Calu3 (cell line): Measurements from ENCODE around the gene ALG14. TPM values are rescaled to one million over a fixed set of nuclear protein-coding genes. Genes with fewer than 3 reads are reported as not detected.

Experiments
- BruUV-seq: library from RNA; stranded (reverse); fragments of 400-500 nt; replicated peaks from 2 replicates; lab custom pipeline; 2021; lab: Mats Ljungman, UMichigan
- CTCF ChIA-PET: fragments of 300-600 bp; sonication (Branson Sonifier 250); formaldehyde crosslinking; loops from one replicate; lab custom pipeline; 2022; ENCODE audit warnings: antibody characterized with exemption; lab: Charles Lee
- DNase-seq: peaks from one replicate; pipeline ENCODE4 v3.0.0; 2022
- H3K27ac Mint-ChIP-seq: one replicate; pipeline ENCODE4 v1.8.0; 2022; ENCODE audit warnings: mixed read lengths; ENCODE audit not compliant: unreplicated experiment
- H3K27me3 Mint-ChIP-seq: one replicate; pipeline ENCODE4 v1.8.0; 2022; ENCODE audit warnings: mixed read lengths; ENCODE audit not compliant: unreplicated experiment
- H3K36me3 Mint-ChIP-seq: one replicate; pipeline ENCODE4 v1.8.0; 2022; ENCODE audit warnings: mild to moderate bottlenecking, moderate library complexity, mixed read lengths; ENCODE audit not compliant: insufficient read depth, unreplicated experiment
- H3K4me1 Mint-ChIP-seq: one replicate; pipeline ENCODE4 v1.8.0; 2022; ENCODE audit warnings: mild to moderate bottlenecking, low read depth, mixed read lengths; ENCODE audit not compliant: unreplicated experiment
- H3K4me3 Mint-ChIP-seq: one replicate; pipeline ENCODE4 v1.8.0; 2022; ENCODE audit warnings: mild to moderate bottlenecking, low read depth, moderate library complexity, mixed read lengths; ENCODE audit not compliant: unreplicated experiment
- H3K9me3 Mint-ChIP-seq: one replicate; pipeline ENCODE4 v1.8.0; 2022; ENCODE audit warnings: low read depth, mixed read lengths; ENCODE audit not compliant: unreplicated experiment
- intact Hi-C: fragments of 100-400 bp; cut with micrococcal nuclease; formaldehyde crosslinking; loops from one replicate; pipeline ENCODE4 v1.10.0; 2022; ENCODE audit not compliant: unreplicated experiment
- total RNA-seq: library from RNA; stranded (reverse); gene quantifications from 2 replicates; pipeline ENCODE4 v1.2.3, GENCODE V29; 2022
- TF ChIP-seq, protein P1 (sequence below): fragments of 200-600 bp; IDR thresholded peaks from one replicate; pipeline ENCODE4 v1.8.0; 2022; ENCODE audit warnings: antibody characterized with exemption; ENCODE audit not compliant: unreplicated experiment

Gene ALG14
- total RNA-seq, 1 experiment from 2014 or later, result 5.8 TPM

DNA sequence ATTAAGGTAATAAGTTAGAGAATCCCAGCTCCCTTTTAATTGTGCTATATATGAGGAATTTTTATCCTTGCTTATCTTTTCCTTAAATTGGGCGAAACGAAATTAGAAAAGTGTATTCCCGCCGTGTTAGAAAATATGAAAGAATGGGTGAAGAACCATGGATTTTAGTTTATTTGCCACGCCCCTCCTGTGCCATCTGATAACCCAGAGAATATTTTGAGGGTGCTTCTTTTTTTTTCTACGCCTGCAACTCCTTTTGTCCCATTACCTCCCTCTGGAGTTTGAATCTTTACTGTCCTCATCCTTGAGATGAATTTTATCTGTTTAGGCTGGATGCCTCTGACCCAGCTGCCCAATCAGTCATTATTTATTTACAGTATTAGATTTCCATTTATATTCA is 46.0 kb upstream of the ALG14 start:
- TF ChIP-seq, protein P1, sequence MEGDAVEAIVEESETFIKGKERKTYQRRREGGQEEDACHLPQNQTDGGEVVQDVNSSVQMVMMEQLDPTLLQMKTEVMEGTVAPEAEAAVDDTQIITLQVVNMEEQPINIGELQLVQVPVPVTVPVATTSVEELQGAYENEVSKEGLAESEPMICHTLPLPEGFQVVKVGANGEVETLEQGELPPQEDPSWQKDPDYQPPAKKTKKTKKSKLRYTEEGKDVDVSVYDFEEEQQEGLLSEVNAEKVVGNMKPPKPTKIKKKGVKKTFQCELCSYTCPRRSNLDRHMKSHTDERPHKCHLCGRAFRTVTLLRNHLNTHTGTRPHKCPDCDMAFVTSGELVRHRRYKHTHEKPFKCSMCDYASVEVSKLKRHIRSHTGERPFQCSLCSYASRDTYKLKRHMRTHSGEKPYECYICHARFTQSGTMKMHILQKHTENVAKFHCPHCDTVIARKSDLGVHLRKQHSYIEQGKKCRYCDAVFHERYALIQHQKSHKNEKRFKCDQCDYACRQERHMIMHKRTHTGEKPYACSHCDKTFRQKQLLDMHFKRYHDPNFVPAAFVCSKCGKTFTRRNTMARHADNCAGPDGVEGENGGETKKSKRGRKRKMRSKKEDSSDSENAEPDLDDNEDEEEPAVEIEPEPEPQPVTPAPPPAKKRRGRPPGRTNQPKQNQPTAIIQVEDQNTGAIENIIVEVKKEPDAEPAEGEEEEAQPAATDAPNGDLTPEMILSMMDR, result no peak
- Mint-ChIP-seq H3K27me3 (no peaks in the 10 kb centered on the region), H3K27ac (peak overlapping the region; percentile 4), H3K36me3 (peaks cover 19% of the 10 kb centered on the region), H3K9me3 (no peaks in the 10 kb centered on the region), H3K4me1 (peaks cover 39% of the 10 kb centered on the region), H3K4me3 (peak overlapping the region; percentile 71)
- CTCF ChIA-PET, result interaction anchor here (1.4 to 1.9 kb wide), 2 partner anchors 115 kb away, joined by 6 to 21 read pairs; partner anchors contain the start of gene RWDD3
- DNase-seq, result no peak
- intact Hi-C loops, result loop anchor here (5.0 kb wide), 2 partner anchors 36 to 49 kb away; no protein-coding TSS in a partner anchor
- no TSS peak for BruUV-seq

DNA sequence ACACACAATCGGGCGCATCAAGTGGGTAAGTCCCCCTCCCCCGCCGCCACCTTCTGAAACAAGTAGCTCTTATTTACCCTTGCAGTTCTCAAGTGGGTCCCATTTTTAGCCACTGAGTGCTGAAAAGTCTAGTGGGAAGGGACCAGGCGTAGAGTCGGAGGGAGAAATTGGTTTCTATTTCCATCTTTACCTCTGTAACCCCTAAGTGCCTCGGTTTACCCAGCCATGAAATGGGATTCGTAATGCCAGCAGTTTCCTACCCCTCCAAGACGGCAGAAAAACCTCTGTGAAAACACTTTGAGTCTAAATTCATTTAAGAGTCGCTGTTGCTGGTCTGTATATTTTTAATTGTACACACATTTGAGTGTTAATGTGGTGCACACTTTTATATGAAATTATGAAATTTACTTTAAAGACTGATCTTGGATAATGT is 45.3 kb upstream of the ALG14 start:
- H3K27ac Mint-ChIP-seq, result no peak overlapping the region
- H3K4me3 Mint-ChIP-seq, result peak overlapping the region; percentile 71
- peaks cover 33% of the 10 kb centered on the region for H3K4me1 Mint-ChIP-seq
- H3K9me3 Mint-ChIP-seq, result no peaks in the 10 kb centered on the region
- no peak for DNase-seq
- TF ChIP-seq, protein P1, result no peak
- intact Hi-C loops, result loop anchor here (5.0 kb wide), 2 partner anchors 36 to 49 kb away; no protein-coding TSS in a partner anchor
- peaks cover 19% of the 10 kb centered on the region for H3K36me3 Mint-ChIP-seq
- no peaks in the 10 kb centered on the region for H3K27me3 Mint-ChIP-seq
- BruUV-seq, result no TSS peak
- CTCF ChIA-PET, result interaction anchor here (0.7 to 1.9 kb wide), 4 partner anchors 33 to 116 kb away, joined by 3 to 21 read pairs (median 4); partner anchors contain the start of gene RWDD3

DNA sequence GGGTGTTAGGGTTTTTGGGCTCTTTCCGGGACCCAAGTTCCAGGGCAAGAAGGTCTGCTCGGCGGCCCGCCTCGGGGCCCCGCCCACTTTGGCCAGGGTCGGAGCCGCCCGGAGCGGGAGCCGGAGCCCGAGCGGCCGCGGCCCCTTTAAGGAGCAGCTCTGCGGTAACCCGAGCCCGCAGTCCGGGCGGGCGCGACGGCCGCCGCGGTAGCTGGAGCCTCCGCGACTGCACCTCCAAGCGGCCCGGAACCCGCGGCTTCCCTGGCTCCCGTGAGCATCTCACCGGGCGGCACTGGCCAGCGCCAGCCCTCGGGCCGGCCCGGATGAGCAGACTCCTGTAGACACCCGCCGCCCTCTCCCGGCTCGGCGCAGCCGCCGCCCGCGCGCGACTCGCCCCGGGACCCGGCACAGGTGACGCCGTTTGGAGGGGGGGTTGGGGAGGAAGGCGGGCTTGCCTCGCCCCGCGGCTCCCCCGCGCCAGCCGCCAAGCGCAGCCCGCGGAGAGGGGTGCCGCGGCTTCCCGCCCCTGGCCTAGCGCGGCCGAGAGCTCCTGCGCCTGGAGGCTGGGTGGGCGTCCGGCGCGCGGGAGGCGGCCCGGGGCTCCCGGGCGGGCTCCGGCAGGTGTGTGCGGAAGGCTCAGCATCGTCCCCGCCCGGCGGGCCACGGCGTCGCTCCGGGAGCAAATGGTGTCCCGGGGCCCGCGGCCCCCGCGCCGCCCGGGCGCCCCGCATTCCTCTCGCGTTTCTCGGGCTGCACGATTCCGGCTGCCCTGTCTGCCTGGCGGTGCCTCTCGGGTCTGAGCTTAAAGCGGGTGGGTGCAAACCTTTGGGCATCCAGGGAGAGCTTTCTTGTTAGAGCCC is 44.7 kb upstream of the ALG14 start, which contains the start of gene TLCD4:
Gene TLCD4 (plus strand): TSS at position 149 of the 860 bp plus-strand sequence. CDS start 26,547 bp downstream, outside the sequence.
- CTCF ChIA-PET, result interaction anchor here (0.7 to 1.9 kb wide), 4 partner anchors 33 to 116 kb away, joined by 3 to 21 read pairs (median 4); partner anchors contain the start of gene RWDD3
- Mint-ChIP-seq H3K4me3 (peak within 1 kb of the TSS; percentile 71), H3K4me1 (peaks cover 33% of the 10 kb centered on the region), H3K27me3 (no peaks in the 10 kb centered on the region), H3K9me3 (no peaks in the 10 kb centered on the region), H3K36me3 (peaks cover 19% of the 10 kb centered on the region), H3K27ac (peak within 1 kb of the TSS; percentile 45)
- TF ChIP-seq, protein P1, result no peak
- peak; percentile 80 for DNase-seq
- intact Hi-C loops, result loop anchor here (2.0 to 5.0 kb wide), 3 partner anchors 35 to 115 kb away; no protein-coding TSS in a partner anchor
- BruUV-seq, result no TSS peak

DNA sequence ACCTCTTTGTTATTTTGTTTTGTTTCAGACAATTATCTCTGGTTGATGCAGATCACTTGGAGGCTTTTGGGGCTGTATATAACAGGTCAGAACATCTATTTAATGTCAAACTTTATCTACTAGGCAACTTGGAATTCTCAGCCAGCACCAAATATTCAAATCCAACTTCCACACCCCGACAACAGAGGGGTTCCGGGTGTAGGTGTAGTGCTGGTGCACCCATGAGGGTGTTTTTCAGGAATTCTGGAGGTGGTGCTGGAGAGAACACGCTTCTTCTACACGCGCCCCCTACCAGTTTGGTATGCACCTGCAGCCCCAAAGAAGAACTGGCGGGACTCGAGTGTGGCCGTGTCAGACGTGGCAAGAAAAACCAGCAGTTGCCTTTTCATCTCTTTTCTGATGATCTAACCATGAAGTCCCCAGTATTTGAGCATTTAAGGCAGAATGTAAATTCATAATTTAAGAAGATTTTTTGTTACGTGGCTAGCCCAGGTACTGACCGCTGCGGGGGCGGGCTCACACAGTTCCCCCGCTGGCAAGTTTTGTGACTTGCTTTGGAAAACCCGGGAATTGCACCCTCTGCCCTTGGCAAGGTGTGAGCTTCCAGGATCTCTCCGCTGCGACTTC is 43.9 kb upstream of the ALG14 start:
- Mint-ChIP-seq H3K9me3 (no peaks in the 10 kb centered on the region), H3K36me3 (peaks cover 19% of the 10 kb centered on the region), H3K4me3 (peak overlapping the region; percentile 71), H3K4me1 (peaks cover 33% of the 10 kb centered on the region), H3K27ac (peak overlapping the region; percentile 45), H3K27me3 (no peaks in the 10 kb centered on the region)
- DNase-seq, result peak; percentile 84
- no TSS peak for BruUV-seq
- intact Hi-C loops, result loop anchor here (2.0 to 5.0 kb wide), 3 partner anchors 34 to 116 kb away; no protein-coding TSS in a partner anchor
- CTCF ChIA-PET, result interaction anchor here (1.1 to 1.9 kb wide), 5 partner anchors 12 to 262 kb away, joined by 3 to 21 read pairs (median 3); partner anchors contain the start of gene RWDD3
- TF ChIP-seq, protein P1, result peak; percentile 70
